WTC11 (cell line): ENCODE data around the gene EXOSC1. TPM values are rescaled to one million over a fixed set of nuclear protein-coding genes. Genes with fewer than 3 reads are reported as not detected.

ENCODE experiments used
- ATAC-seq: fragments of 200-7000 bp; cut with Tn5 transposase; 2 replicates; pipeline ENCODE4 v1.10.0; 2021; ENCODE audit warnings: mild to moderate bottlenecking, moderate library complexity
- CTCF ChIA-PET: fragments of 300-600 bp; sonication (Branson Sonifier 250); formaldehyde crosslinking; loops from one replicate; lab custom pipeline; 2021; ENCODE audit warnings: antibody characterized with exemption; lab: Charles Lee
- POLR2A ChIA-PET: fragments of 350-600 bp; sonication (Branson Sonifier 250); formaldehyde crosslinking; loops from one replicate; lab custom pipeline; 2021; ENCODE audit warnings: antibody characterized with exemption; lab: Charles Lee
- DNase-seq: peaks from one replicate; pipeline ENCODE4 v3.0.0; 2021; ENCODE audit warnings: low spot score
- H3K27ac Mint-ChIP-seq: 2 replicates; pipeline ENCODE4 v1.8.0; 2021; ENCODE audit warnings: mixed read lengths
- H3K27me3 Mint-ChIP-seq: 2 replicates; pipeline ENCODE4 v1.8.0; 2021; ENCODE audit warnings: low read depth, mild to moderate bottlenecking, moderate library complexity, mixed read lengths
- H3K36me3 Mint-ChIP-seq: 2 replicates; pipeline ENCODE4 v1.8.0; 2021; ENCODE audit warnings: mixed read lengths
- H3K4me1 Mint-ChIP-seq: 2 replicates; pipeline ENCODE4 v1.8.0; 2022; ENCODE audit warnings: mixed read lengths
- H3K4me3 Mint-ChIP-seq: 2 replicates; pipeline ENCODE4 v1.8.0; 2021; ENCODE audit warnings: mild to moderate bottlenecking, moderate library complexity, mixed read lengths
- H3K9me3 Mint-ChIP-seq: 2 replicates; pipeline ENCODE4 v1.8.0; 2021; ENCODE audit warnings: mixed read lengths
- AR ChIP-seq: fragments of 250-450 bp; sonication (Bioruptor Pico); IDR thresholded peaks from 2 replicates; pipeline ENCODE4 v1.9.0; 2021; ENCODE audit warnings: mild to moderate bottlenecking
- E2F1 ChIP-seq: sonication (generic); formaldehyde crosslinking; IDR thresholded peaks from 2 replicates; pipeline ENCODE4 v1.8.0; 2022; ENCODE audit warnings: mild to moderate bottlenecking, missing genetic modification reagents
- ERG ChIP-seq: fragments of 250-450 bp; sonication (Bioruptor Pico); IDR thresholded peaks from 2 replicates; pipeline ENCODE4 v1.8.0; 2021; ENCODE audit warnings: mild to moderate bottlenecking
- FOXJ3 ChIP-seq: sonication (generic); formaldehyde crosslinking; IDR thresholded peaks from 2 replicates; pipeline ENCODE4 v1.9.0; 2021; ENCODE audit warnings: missing genetic modification reagents, mild to moderate bottlenecking, borderline replicate concordance
- GABPB1 ChIP-seq: sonication (generic); formaldehyde crosslinking; IDR thresholded peaks from 2 replicates; pipeline ENCODE4 v1.8.1; 2023; ENCODE audit warnings: mild to moderate bottlenecking, missing genetic modification reagents
- IRF2 ChIP-seq: sonication (generic); formaldehyde crosslinking; IDR thresholded peaks from 2 replicates; pipeline ENCODE4 v1.8.0; 2022; ENCODE audit warnings: low read depth, missing genetic modification reagents, borderline replicate concordance
- JAZF1 ChIP-seq: fragments of 250-450 bp; sonication (Bioruptor Pico); IDR thresholded peaks from 2 replicates; pipeline ENCODE4 v1.9.0; 2021; ENCODE audit warnings: moderate library complexity, mild to moderate bottlenecking, inconsistent platforms
- KAT7 ChIP-seq: sonication (generic); formaldehyde crosslinking; IDR thresholded peaks from 2 replicates; pipeline ENCODE4 v1.8.1; 2023; ENCODE audit warnings: missing genetic modification reagents, mild to moderate bottlenecking, borderline replicate concordance
- MXD4 ChIP-seq: fragments of 250-450 bp; sonication (Bioruptor Pico); IDR thresholded peaks from 2 replicates; pipeline ENCODE4 v1.8.0; 2021; ENCODE audit warnings: mild to moderate bottlenecking, moderate library complexity, borderline replicate concordance
- NFE2L1 ChIP-seq: sonication (generic); formaldehyde crosslinking; IDR thresholded peaks from 2 replicates; pipeline ENCODE4 v1.8.1; 2023; ENCODE audit warnings: missing genetic modification reagents
- NR2C2 ChIP-seq: sonication (generic); formaldehyde crosslinking; IDR thresholded peaks from 2 replicates; pipeline ENCODE4 v1.8.0; 2022; ENCODE audit warnings: mild to moderate bottlenecking, missing genetic modification reagents
- NR3C1 ChIP-seq: sonication (generic); formaldehyde crosslinking; conservative IDR thresholded peaks from 2 replicates; pipeline ENCODE4 v1.8.1; 2023; ENCODE audit warnings: low read depth, mild to moderate bottlenecking, missing genetic modification reagents
- PRRX2 ChIP-seq: fragments of 250-450 bp; sonication (Bioruptor Pico); IDR thresholded peaks from 2 replicates; pipeline ENCODE4 v1.8.0; 2021; ENCODE audit warnings: mild to moderate bottlenecking
- RORB ChIP-seq: fragments of 250-450 bp; sonication (Bioruptor Pico); IDR thresholded peaks from 2 replicates; pipeline ENCODE4 v1.9.0; 2021; ENCODE audit warnings: mild to moderate bottlenecking
- SMAD4 ChIP-seq: sonication (generic); formaldehyde crosslinking; IDR thresholded peaks from 2 replicates; pipeline ENCODE4 v1.8.0; 2022; ENCODE audit warnings: mild to moderate bottlenecking, missing genetic modification reagents
- TP53 ChIP-seq: sonication (generic); formaldehyde crosslinking; IDR thresholded peaks from 2 replicates; pipeline ENCODE4 v1.8.1; 2023; ENCODE audit warnings: mild to moderate bottlenecking, missing genetic modification reagents
- ZBTB21 ChIP-seq: sonication (generic); formaldehyde crosslinking; IDR thresholded peaks from 2 replicates; pipeline ENCODE4 v1.8.1; 2023; ENCODE audit warnings: mild to moderate bottlenecking, missing genetic modification reagents, borderline replicate concordance
- ZNF232 ChIP-seq: sonication (generic); formaldehyde crosslinking; IDR thresholded peaks from 2 replicates; pipeline ENCODE4 v1.8.0; 2022; ENCODE audit warnings: mild to moderate bottlenecking, missing genetic modification reagents
- ZNF263 ChIP-seq: sonication (generic); formaldehyde crosslinking; IDR thresholded peaks from 2 replicates; pipeline ENCODE4 v1.8.1; 2022; ENCODE audit warnings: low read depth, mild to moderate bottlenecking, moderate library complexity, missing genetic modification reagents
- ZNF317 ChIP-seq: sonication (generic); formaldehyde crosslinking; IDR thresholded peaks from 2 replicates; pipeline ENCODE4 v1.8.1; 2023; ENCODE audit warnings: low read depth, mild to moderate bottlenecking, moderate library complexity, missing genetic modification reagents, borderline replicate concordance
- total RNA-seq: library from RNA; stranded (reverse); gene quantifications from 3 replicates; pipeline ENCODE4 v1.2.3, GENCODE V29; 2021
- TF ChIP-seq, protein P1 (sequence below): sonication (generic); formaldehyde crosslinking; IDR thresholded peaks from 2 replicates; pipeline ENCODE4 v1.8.1; 2023; ENCODE audit warnings: mild to moderate bottlenecking, missing genetic modification reagents, moderate library complexity
- TF ChIP-seq, protein P2 (sequence below): sonication (generic); formaldehyde crosslinking; IDR thresholded peaks from 2 replicates; pipeline ENCODE4 v1.8.1; 2022; ENCODE audit warnings: low read depth, missing genetic modification reagents, borderline replicate concordance
- TF ChIP-seq, protein P3 (sequence below): sonication (generic); formaldehyde crosslinking; IDR thresholded peaks from 2 replicates; pipeline ENCODE4 v1.8.1; 2023; ENCODE audit warnings: mild to moderate bottlenecking, moderate library complexity, missing genetic modification reagents

Gene EXOSC1
- total RNA-seq, 1 experiment from 2014 or later: 53.7 TPM

DNA sequence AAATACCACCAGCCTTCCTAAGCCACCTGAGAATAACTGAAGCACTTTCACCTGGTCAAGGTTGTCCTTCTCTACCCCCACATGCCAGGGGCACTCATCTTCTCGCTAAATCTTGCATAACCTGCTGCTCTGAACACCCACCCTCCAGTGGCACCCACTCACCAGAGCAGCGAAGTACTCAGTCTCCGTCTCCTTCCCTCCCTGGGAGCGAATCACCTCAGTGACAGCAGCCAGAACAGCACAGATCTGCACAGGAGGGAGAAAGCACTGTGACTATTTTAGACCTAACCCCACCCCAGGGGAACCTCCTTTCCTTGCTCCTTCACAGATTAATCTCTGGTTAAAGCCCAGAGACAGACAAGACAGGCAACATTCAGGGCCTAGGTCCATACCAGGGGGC is 49.8 kb downstream of the EXOSC1 start:
- Mint-ChIP-seq H3K36me3 (peaks cover 33% of the 10 kb centered on the region), H3K27me3 (no peaks in the 10 kb centered on the region), H3K4me1 (peaks cover 7% of the 10 kb centered on the region; the same call in 1 of the 2 replicates), H3K9me3 (0 out of 2 replicates have a peak, but pooled peaks cover 3% of the 10 kb centered on the region), H3K27ac (no peak overlapping the region; the same call in 1 of the 2 replicates), H3K4me3 (no peak overlapping the region)
- TF ChIP-seq, protein P1, sequence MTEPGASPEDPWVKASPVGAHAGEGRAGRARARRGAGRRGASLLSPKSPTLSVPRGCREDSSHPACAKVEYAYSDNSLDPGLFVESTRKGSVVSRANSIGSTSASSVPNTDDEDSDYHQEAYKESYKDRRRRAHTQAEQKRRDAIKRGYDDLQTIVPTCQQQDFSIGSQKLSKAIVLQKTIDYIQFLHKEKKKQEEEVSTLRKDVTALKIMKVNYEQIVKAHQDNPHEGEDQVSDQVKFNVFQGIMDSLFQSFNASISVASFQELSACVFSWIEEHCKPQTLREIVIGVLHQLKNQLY (CRISPR knock-in tag): no peak
- TF ChIP-seq NR3C1 (CRISPR knock-in tag) (no peak), ZBTB21 (CRISPR knock-in tag) (no peak), NR2C2 (CRISPR knock-in tag) (no peak), IRF2 (CRISPR knock-in tag) (no peak), SMAD4 (CRISPR knock-in tag) (no peak), NFE2L1 (no peak), GABPB1 (CRISPR knock-in tag) (no peak), JAZF1 (CRISPR knock-in tag) (no peak), FOXJ3 (CRISPR knock-in tag) (no peak), RORB (CRISPR knock-in tag) (no peak), ZNF317 (no peak)
- TF ChIP-seq, protein P2, sequence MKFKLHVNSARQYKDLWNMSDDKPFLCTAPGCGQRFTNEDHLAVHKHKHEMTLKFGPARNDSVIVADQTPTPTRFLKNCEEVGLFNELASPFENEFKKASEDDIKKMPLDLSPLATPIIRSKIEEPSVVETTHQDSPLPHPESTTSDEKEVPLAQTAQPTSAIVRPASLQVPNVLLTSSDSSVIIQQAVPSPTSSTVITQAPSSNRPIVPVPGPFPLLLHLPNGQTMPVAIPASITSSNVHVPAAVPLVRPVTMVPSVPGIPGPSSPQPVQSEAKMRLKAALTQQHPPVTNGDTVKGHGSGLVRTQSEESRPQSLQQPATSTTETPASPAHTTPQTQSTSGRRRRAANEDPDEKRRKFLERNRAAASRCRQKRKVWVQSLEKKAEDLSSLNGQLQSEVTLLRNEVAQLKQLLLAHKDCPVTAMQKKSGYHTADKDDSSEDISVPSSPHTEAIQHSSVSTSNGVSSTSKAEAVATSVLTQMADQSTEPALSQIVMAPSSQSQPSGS (CRISPR knock-in tag): no peak
- no peak for DNase-seq
- CTCF ChIA-PET: no interaction called here
- no peak for ATAC-seq
- POLR2A ChIA-PET: no interaction called here

DNA sequence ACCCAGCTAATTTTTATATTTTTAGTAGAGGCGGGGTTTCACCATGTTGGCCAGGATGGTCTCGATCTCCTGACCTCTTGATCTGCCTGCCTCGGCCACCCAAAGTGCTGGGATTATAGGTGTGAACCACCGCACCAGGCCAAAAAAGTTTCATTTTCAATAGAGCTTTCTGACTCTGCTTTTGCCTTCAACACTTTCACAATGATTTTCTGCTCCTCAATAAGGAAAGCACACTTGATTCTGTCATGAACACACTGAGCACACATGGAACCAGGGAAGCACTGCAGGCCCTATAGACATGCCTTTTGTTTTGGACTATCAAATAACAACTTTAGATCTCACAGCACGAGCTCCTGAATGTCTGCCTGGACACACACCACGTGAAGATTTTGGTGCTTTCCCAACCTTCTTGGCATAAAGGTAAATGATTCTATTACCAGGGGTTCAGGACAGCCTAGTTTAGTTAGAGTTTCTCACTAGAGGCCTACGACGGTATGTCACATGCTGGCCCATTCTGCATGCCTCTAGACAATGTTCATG is 52.7 kb downstream of the EXOSC1 start:
- Mint-ChIP-seq H3K27ac (peak overlapping the region; percentile 9; the same call in 1 of the 2 replicates), H3K27me3 (no peaks in the 10 kb centered on the region), H3K4me3 (no peak overlapping the region), H3K4me1 (no peaks in the 10 kb centered on the region), H3K9me3 (0 out of 2 replicates have a peak, but pooled peaks cover 3% of the 10 kb centered on the region), H3K36me3 (peaks cover 60% of the 10 kb centered on the region)
- ATAC-seq (no peak), DNase-seq (no peak)
- ChIA-PET CTCF (no interaction called here), POLR2A (no interaction called here)
- no peak for TF ChIP-seq NR3C1 (CRISPR knock-in tag)
- no peak for TF ChIP-seq ZNF263
- TF ChIP-seq ZNF232 (CRISPR knock-in tag): no peak
- TF ChIP-seq E2F1 (CRISPR knock-in tag): no peak
- no peak for TF ChIP-seq PRRX2 (CRISPR knock-in tag)
- TF ChIP-seq, protein P3, sequence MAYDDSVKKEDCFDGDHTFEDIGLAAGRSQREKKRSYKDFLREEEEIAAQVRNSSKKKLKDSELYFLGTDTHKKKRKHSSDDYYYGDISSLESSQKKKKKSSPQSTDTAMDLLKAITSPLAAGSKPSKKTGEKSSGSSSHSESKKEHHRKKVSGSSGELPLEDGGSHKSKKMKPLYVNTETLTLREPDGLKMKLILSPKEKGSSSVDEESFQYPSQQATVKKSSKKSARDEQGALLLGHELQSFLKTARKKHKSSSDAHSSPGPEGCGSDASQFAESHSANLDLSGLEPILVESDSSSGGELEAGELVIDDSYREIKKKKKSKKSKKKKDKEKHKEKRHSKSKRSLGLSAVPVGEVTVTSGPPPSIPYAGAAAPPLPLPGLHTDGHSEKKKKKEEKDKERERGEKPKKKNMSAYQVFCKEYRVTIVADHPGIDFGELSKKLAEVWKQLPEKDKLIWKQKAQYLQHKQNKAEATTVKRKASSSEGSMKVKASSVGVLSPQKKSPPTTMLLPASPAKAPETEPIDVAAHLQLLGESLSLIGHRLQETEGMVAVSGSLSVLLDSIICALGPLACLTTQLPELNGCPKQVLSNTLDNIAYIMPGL (CRISPR knock-in tag): no peak

GRCh38 chr10:97390091-97390490 is 55.7 kb downstream of the EXOSC1 start:
- CTCF ChIA-PET: no interaction called here

More at GRCh38 chr10:97390091-97390490, 55.7 kb downstream of the EXOSC1 start:
- no peak for ATAC-seq
- Mint-ChIP-seq H3K4me1 (no peaks in the 10 kb centered on the region), H3K27ac (no peak overlapping the region), H3K27me3 (no peaks in the 10 kb centered on the region), H3K36me3 (peaks cover 58% of the 10 kb centered on the region), H3K4me3 (no peak overlapping the region), H3K9me3 (no peaks in the 10 kb centered on the region)
- POLR2A ChIA-PET: no interaction called here
- no peak for DNase-seq
- no peak for TF ChIP-seq MXD4 (CRISPR knock-in tag)
- no peak for TF ChIP-seq TP53 (CRISPR knock-in tag)
- no peak for TF ChIP-seq E2F1 (CRISPR knock-in tag)
- TF ChIP-seq AR (CRISPR knock-in tag): no peak
- TF ChIP-seq KAT7 (CRISPR knock-in tag): no peak
- no peak for TF ChIP-seq NR2C2 (CRISPR knock-in tag)
- no peak for TF ChIP-seq ERG (CRISPR knock-in tag)
